B cell (primary cell): ENCODE results near the gene MBNL1. TPM values are rescaled to one million over a fixed set of nuclear protein-coding genes. Genes with fewer than 3 reads are reported as not detected.
A peak's percentile ranks its signal among the peaks of the same experiment; 100 is the strongest.

Experiments
- ATAC-seq: fragments of 200-7000 bp; cut with Tn5 transposase; one replicate; pipeline ENCODE4 v1.10.0; 2021; ENCODE audit warnings: low read depth, mild to moderate bottlenecking, moderate number of reproducible peaks, moderate library complexity
- CTCF ChIA-PET: fragments of 350-600 bp; sonication (Branson Sonifier 250); formaldehyde crosslinking; loops from one replicate; lab custom pipeline; 2021; ENCODE audit warnings: antibody characterized with exemption, inconsistent platforms; lab: Charles Lee
- POLR2A ChIA-PET: fragments of 350-600 bp; sonication (Branson Sonifier 250); formaldehyde crosslinking; loops from one replicate; lab custom pipeline; 2021; ENCODE audit warnings: antibody characterized with exemption; lab: Charles Lee
- DNase-seq: peaks from one replicate; pipeline ENCODE4 v3.0.0; 2013
- H2AFZ ChIP-seq: 2 replicates; pipeline ENCODE4 v1.6.1; 2012; ENCODE audit warnings: mild to moderate bottlenecking, low read depth, low read length; ENCODE audit not compliant: insufficient read depth, poor library complexity, severe bottlenecking
- H3K27ac ChIP-seq, 2 donors: 1 replicate in 1 of 2; 2 replicates in 1 of 2; pipeline ENCODE4 v1.5.1; 2012 to 2013; ENCODE audit warnings: low read length in 2 of 2, mild to moderate bottlenecking in 2 of 2, moderate library complexity in 1 of 2
- H3K27me3 ChIP-seq, 4 experiments: fragments of 200-600 bp in 1 of 4; sonication (generic) in 1 of 4; replicated peaks in 1 of 4; 1 replicate in 2 of 4; 2 replicates in 2 of 4; pipeline versions ENCODE4 v1.6.1 to v1.7.0; 2013 to 2016; ENCODE audit warnings: low read length in 3 of 4, mild to moderate bottlenecking in 2 of 4, mixed read lengths in 1 of 4, moderate library complexity in 1 of 4; ENCODE audit not compliant: insufficient read depth in 4 of 4, control insufficient read depth in 3 of 4; ENCODE audit errors: control extremely low read depth in 1 of 4
- H3K36me3 ChIP-seq, 2 experiments: replicated peaks in 1 of 2; 1 replicate in 1 of 2; 2 replicates in 1 of 2; pipeline versions ENCODE4 v1.6.1 to v1.7.1; 2013; ENCODE audit warnings: low read length in 1 of 2; ENCODE audit not compliant: insufficient read depth in 2 of 2, control insufficient read depth in 1 of 2; ENCODE audit errors: control extremely low read depth in 1 of 2, extremely low read depth in 1 of 2
- H3K4me1 ChIP-seq, 2 donors: fragments of 200-600 bp in 1 of 2; sonication (generic) in 1 of 2; 1 replicate in 1 of 2; 2 replicates in 1 of 2; pipeline versions ENCODE4 v1.5.1 to v1.6.1; 2013 to 2017; ENCODE audit warnings: low read length in 2 of 2; ENCODE audit not compliant: control insufficient read depth in 2 of 2, insufficient read depth in 2 of 2
- H3K4me2 ChIP-seq: replicated peaks from 2 replicates; pipeline ENCODE3; 2012; ENCODE audit warnings: mild to moderate bottlenecking, low read depth, low read length; ENCODE audit not compliant: poor library complexity, severe bottlenecking
- H3K4me3 ChIP-seq, 5 experiments: fragments of 200-600 bp in 1 of 5; sonication (generic) in 1 of 5; 1 replicate in 3 of 5; 2 replicates in 2 of 5; pipeline versions ENCODE4 v1.5.1 to v1.7.0; 2011 to 2016; ENCODE audit warnings: low read length in 4 of 5, mild to moderate bottlenecking in 4 of 5, low read depth in 2 of 5, control low read depth in 1 of 5, moderate library complexity in 1 of 5; ENCODE audit not compliant: insufficient read depth in 1 of 5; ENCODE audit errors: control extremely low read depth in 1 of 5, extremely low read depth in 1 of 5
- H3K79me2 ChIP-seq: fragments of 200-600 bp; sonication (generic); one replicate; pipeline ENCODE4 v1.6.0; 2016; ENCODE audit warnings: low read length; ENCODE audit not compliant: control insufficient read depth, insufficient read depth
- H3K9ac ChIP-seq: fragments of 200-600 bp; sonication (generic); 2 replicates; pipeline ENCODE4 v1.6.1; 2017; ENCODE audit warnings: mild to moderate bottlenecking, low read length, moderate library complexity
- H3K9me3 ChIP-seq, 3 donors: one replicate each; pipeline versions ENCODE4 v1.6.1 to v1.7.1; 2013; ENCODE audit warnings: low read length in 2 of 3; ENCODE audit not compliant: control insufficient read depth in 2 of 3, insufficient read depth in 1 of 3; ENCODE audit errors: control extremely low read depth in 1 of 3
- H4K20me1 ChIP-seq: 2 replicates; pipeline ENCODE4 v1.6.0; 2012; ENCODE audit warnings: mild to moderate bottlenecking, low read length; ENCODE audit not compliant: insufficient read depth, control insufficient read depth, poor library complexity, severe bottlenecking
- H3K27ac Mint-ChIP-seq: one replicate; pipeline ENCODE4 v1.8.0; 2021; ENCODE audit warnings: mixed read lengths
- H3K27me3 Mint-ChIP-seq: one replicate; pipeline ENCODE4 v1.8.0; 2021; ENCODE audit warnings: mixed read lengths
- H3K4me1 Mint-ChIP-seq: one replicate; pipeline ENCODE4 v1.8.0; 2021; ENCODE audit warnings: mixed read lengths
- H3K4me3 Mint-ChIP-seq: one replicate; pipeline ENCODE4 v1.8.0; 2021; ENCODE audit warnings: mixed read lengths
- H3K9me3 Mint-ChIP-seq: one replicate; pipeline ENCODE4 v1.8.0; 2022; ENCODE audit warnings: mixed read lengths; ENCODE audit not compliant: insufficient read depth
- EZH2 ChIP-seq: IDR thresholded peaks from 2 replicates; pipeline ENCODE4 v1.6.1; 2012; ENCODE audit warnings: borderline replicate concordance, low read depth, mild to moderate bottlenecking, moderate library complexity, low read length; ENCODE audit not compliant: insufficient read depth, poor library complexity, severe bottlenecking
- WGBS: methylation state at CpG from one replicate; pipeline ENCODE4 v1.1.5; 2013; ENCODE audit warnings: missing lambda C conversion rate; ENCODE audit not compliant: insufficient coverage; 5-methylcytosine and 5-hydroxymethylcytosine counted together
- intact Hi-C: fragments of 100-400 bp; cut with micrococcal nuclease; formaldehyde crosslinking; loops from one replicate; pipeline ENCODE4 v1.10.0; 2022
- polyA plus RNA-seq: library from polyadenylated mRNA; depleted of rRNA; stranded (reverse); fragments of >200 nt; gene quantifications from 2 replicates; pipeline ENCODE4 v1.2.3, GENCODE V29; 2012
- total RNA-seq, 2 donors: library from RNA; stranded (reverse); fragments of 120-200 nt in 1 of 2; gene quantifications; 1 replicate in 1 of 2; 2 replicates in 1 of 2; pipeline versions ENCODE4 v1.2.3 to v1.2.4, GENCODE V29; 2013 to 2022
- TF ChIP-seq, protein P1 (sequence below): fragments of 200-600 bp; IDR thresholded peaks from one replicate; pipeline ENCODE4 v1.8.0; 2022; ENCODE audit warnings: antibody characterized with exemption, mild to moderate bottlenecking

Gene MBNL1
- total and polyA plus RNA-seq, 2 donors (not counting 1 experiment from before 2014, with no cell fraction given): 195 to 505 TPM

DNA sequence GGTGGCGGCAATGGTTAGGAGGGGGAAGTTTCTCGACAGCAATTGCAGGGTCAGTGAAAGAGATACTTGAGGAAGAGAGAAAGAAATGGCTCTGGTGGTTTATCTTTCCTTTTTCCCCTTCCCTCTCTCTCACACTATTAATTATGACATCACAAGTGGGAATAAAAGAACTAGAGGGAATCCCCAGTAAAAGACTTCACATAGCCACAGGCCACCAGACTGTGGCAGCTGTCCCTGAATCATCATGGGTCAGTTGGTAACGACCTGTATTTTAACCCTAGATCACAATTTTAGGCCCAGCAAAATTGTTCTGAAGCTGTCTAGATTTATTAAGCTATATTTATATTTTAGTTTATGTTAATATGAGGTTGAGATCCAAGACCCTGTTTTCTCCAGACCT, 40.3 kb downstream of the MBNL1 start:
- no peaks in the 10 kb centered on the region for H3K27me3 ChIP-seq
- H3K9me3 Mint-ChIP-seq: no peaks in the 10 kb centered on the region
- H3K9me3 ChIP-seq: peaks cover 0 to 3% (median 0%) of the 10 kb centered on the region in 3 donors
- ATAC-seq: no peak
- H3K27ac ChIP-seq: peak overlapping the region in 1 of 2 donors; percentile 60
- no peaks in the 10 kb centered on the region for H3K27me3 Mint-ChIP-seq
- no peak overlapping the region for H2AFZ ChIP-seq
- no peak for TF ChIP-seq EZH2
- TF ChIP-seq, protein P1, sequence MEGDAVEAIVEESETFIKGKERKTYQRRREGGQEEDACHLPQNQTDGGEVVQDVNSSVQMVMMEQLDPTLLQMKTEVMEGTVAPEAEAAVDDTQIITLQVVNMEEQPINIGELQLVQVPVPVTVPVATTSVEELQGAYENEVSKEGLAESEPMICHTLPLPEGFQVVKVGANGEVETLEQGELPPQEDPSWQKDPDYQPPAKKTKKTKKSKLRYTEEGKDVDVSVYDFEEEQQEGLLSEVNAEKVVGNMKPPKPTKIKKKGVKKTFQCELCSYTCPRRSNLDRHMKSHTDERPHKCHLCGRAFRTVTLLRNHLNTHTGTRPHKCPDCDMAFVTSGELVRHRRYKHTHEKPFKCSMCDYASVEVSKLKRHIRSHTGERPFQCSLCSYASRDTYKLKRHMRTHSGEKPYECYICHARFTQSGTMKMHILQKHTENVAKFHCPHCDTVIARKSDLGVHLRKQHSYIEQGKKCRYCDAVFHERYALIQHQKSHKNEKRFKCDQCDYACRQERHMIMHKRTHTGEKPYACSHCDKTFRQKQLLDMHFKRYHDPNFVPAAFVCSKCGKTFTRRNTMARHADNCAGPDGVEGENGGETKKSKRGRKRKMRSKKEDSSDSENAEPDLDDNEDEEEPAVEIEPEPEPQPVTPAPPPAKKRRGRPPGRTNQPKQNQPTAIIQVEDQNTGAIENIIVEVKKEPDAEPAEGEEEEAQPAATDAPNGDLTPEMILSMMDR: no peak
- H3K4me2 ChIP-seq: no peak overlapping the region
- CTCF ChIA-PET: interaction anchor here (0.9 to 2.1 kb wide), 5 partner anchors 9 to 135 kb away, joined by 3 to 6 read pairs (median 5); no protein-coding TSS in a partner anchor
- POLR2A ChIA-PET: interaction anchor here (1.1 kb wide), 1 partner anchor 115 kb away, joined by 3 read pairs; no protein-coding TSS in a partner anchor
- WGBS: no CpG with 5 or more reads among the region's 3 CpGs
- no peak for DNase-seq
- peaks cover 18 to 27% of the 10 kb centered on the region in 2 donors for H3K4me1 ChIP-seq
- peaks cover 2 to 38% of the 10 kb centered on the region in 2 experiments for H3K36me3 ChIP-seq
- no peak overlapping the region for H3K9ac ChIP-seq
- peak overlapping the region; percentile 39 for H3K27ac Mint-ChIP-seq
- intact Hi-C loops: loop anchor here (5.0 kb wide), 1 partner anchor 37 kb away; no protein-coding TSS in a partner anchor
- no peak overlapping the region for H3K4me3 Mint-ChIP-seq
- peaks cover 99% of the 10 kb centered on the region for H3K79me2 ChIP-seq
- no peak overlapping the region for H3K4me3 ChIP-seq
- H4K20me1 ChIP-seq: peaks cover 6% of the 10 kb centered on the region
- H3K4me1 Mint-ChIP-seq: peaks cover 59% of the 10 kb centered on the region
